GM19239 (cell line): Measurements from ENCODE around the gene RTN4RL1.

ENCODE experiments used
- DNase-seq: peaks from one replicate; pipeline ENCODE4 v3.0.0; 2011; ENCODE audit warnings: low spot score; ENCODE audit not compliant: insufficient read length
- FAIRE-seq: peaks from 2 replicates; lab custom pipeline; 2011; peaks lifted over from hg19 to GRCh38; lab: Jason Lieb, UNC

Gene RTN4RL1

GRCh38 chr17:1934901-1935300 is 90.2 kb downstream of the RTN4RL1 start:
- FAIRE-seq (no peak), DNase-seq (no peak)

GRCh38 chr17:1933875-1934715 is 91.0 kb downstream of the RTN4RL1 start:
- no peak for DNase-seq
- no peak for FAIRE-seq

GRCh38 chr17:1931844-1932579 is 93.1 kb downstream of the RTN4RL1 start:
- DNase-seq (no peak), FAIRE-seq (no peak)

GRCh38 chr17:1930337-1930645 is 94.8 kb downstream of the RTN4RL1 start:
- FAIRE-seq (no peak), DNase-seq (no peak)

- DNase-seq, result no peak
- no peak for FAIRE-seq
These were observed 96.2 kb downstream of the RTN4RL1 start for GRCh38 chr17:1928976-1929375.

GRCh38 chr17:1920948-1921351 is 104.2 kb downstream of the RTN4RL1 start:
- no peak for DNase-seq
- no peak for FAIRE-seq

- FAIRE-seq, result no peak
- no peak for DNase-seq
These were observed 105.9 kb downstream of the RTN4RL1 start for GRCh38 chr17:1919201-1919600.

GRCh38 chr17:1918346-1919162 is 106.6 kb downstream of the RTN4RL1 start:
- FAIRE-seq, result no peak

GRCh38 chr17:1916963-1917715 is 108.0 kb downstream of the RTN4RL1 start:
- FAIRE-seq (no peak), DNase-seq (no peak)

More at GRCh38 chr17:1918346-1919162, 106.6 kb downstream of the RTN4RL1 start:
- DNase-seq, result no peak

GRCh38 chr17:1916316-1916715 is 108.8 kb downstream of the RTN4RL1 start:
- FAIRE-seq, result no peak
- DNase-seq, result no peak

- FAIRE-seq (no peak), DNase-seq (no peak)
These were observed 109.2 kb downstream of the RTN4RL1 start for GRCh38 chr17:1915889-1916288.

- FAIRE-seq (no peak), DNase-seq (no peak)
These were observed 110.5 kb downstream of the RTN4RL1 start for GRCh38 chr17:1914661-1915083.

- no peak for FAIRE-seq
- no peak for DNase-seq
These were observed 111.4 kb downstream of the RTN4RL1 start for GRCh38 chr17:1913702-1914101.

- DNase-seq (no peak), FAIRE-seq (no peak)
These were observed 113.0 kb downstream of the RTN4RL1 start for GRCh38 chr17:1912146-1912545.

GRCh38 chr17:1909985-1910384 is 115.1 kb downstream of the RTN4RL1 start:
- FAIRE-seq, result no peak
- DNase-seq, result no peak

- FAIRE-seq (no peak), DNase-seq (no peak)
These were observed 116.3 kb downstream of the RTN4RL1 start for GRCh38 chr17:1908699-1909309.

- DNase-seq, result no peak
- no peak for FAIRE-seq
These were observed 117.0 kb downstream of the RTN4RL1 start for GRCh38 chr17:1907909-1908698.

GRCh38 chr17:1907216-1907631 is 117.9 kb downstream of the RTN4RL1 start:
- FAIRE-seq, result no peak

GRCh38 chr17:1906662-1907101 is 118.5 kb downstream of the RTN4RL1 start:
- DNase-seq (no peak), FAIRE-seq (no peak)

More at GRCh38 chr17:1907216-1907631, 117.9 kb downstream of the RTN4RL1 start:
- no peak for DNase-seq
